K562 (cell line): ENCODE results near the gene DBF4B. TPM values are rescaled to one million over a fixed set of nuclear protein-coding genes. Genes with fewer than 3 reads are reported as not detected.

Experiments used
- BCOR ChIP-seq: fragments of 450-650 bp; IDR thresholded peaks from 2 replicates; pipeline ENCODE4 v1.6.1; 2016
- CC2D1A ChIP-seq: fragments of 450-650 bp; IDR thresholded peaks from 2 replicates; pipeline ENCODE4 v1.6.1; 2017; ENCODE audit warnings: mild to moderate bottlenecking
- CTCFL ChIP-seq: IDR thresholded peaks from 2 replicates; pipeline ENCODE4 v1.6.1; 2011; ENCODE audit warnings: borderline replicate concordance, low read depth, mild to moderate bottlenecking, moderate library complexity, low read length; ENCODE audit not compliant: insufficient read depth, poor library complexity, severe bottlenecking
- DIDO1 ChIP-seq: fragments of 450-650 bp; IDR thresholded peaks from 2 replicates; pipeline ENCODE4 v1.6.1; 2016; ENCODE audit warnings: low read depth, missing biosample characterization, missing genetic modification characterization
- ELF4 ChIP-seq: fragments of 450-650 bp; formaldehyde crosslinking; IDR thresholded peaks from 2 replicates; pipeline ENCODE4 v1.4.0; 2022; ENCODE audit warnings: missing genetic modification characterization
- HDAC1 ChIP-seq, 2 experiments: fragments of 450-650 bp; IDR thresholded peaks; 2 replicates each; pipeline ENCODE4 v1.6.1; 2016 to 2017; ENCODE audit warnings: inconsistent platforms in 1 of 2, mild to moderate bottlenecking in 1 of 2, moderate library complexity in 1 of 2
- JUN ChIP-seq, 2 experiments: sonication (generic) in 1 of 2; formaldehyde crosslinking in 1 of 2; IDR thresholded peaks; 2 replicates each; pipeline versions ENCODE4 v1.6.1 to v1.8.0; 2012 to 2022; ENCODE audit warnings: borderline replicate concordance in 2 of 2, mild to moderate bottlenecking in 2 of 2, improper control_type of control experiment in 1 of 2, low read depth in 1 of 2, low read length in 1 of 2, missing genetic modification reagents in 1 of 2
- MEIS2 ChIP-seq: fragments of 450-650 bp; IDR thresholded peaks from 2 replicates; pipeline ENCODE4 v1.6.1; 2014; ENCODE audit warnings: mild to moderate bottlenecking; ENCODE audit not compliant: partially characterized antibody
- NFYB ChIP-seq: IDR thresholded peaks from 2 replicates; pipeline ENCODE4 v1.6.1; 2011; ENCODE audit warnings: mild to moderate bottlenecking, moderate library complexity; ENCODE audit not compliant: insufficient read length; ENCODE audit errors: extremely low read depth
- PHF20 ChIP-seq: fragments of 450-650 bp; IDR thresholded peaks from 2 replicates; pipeline ENCODE4 v1.6.1; 2018; ENCODE audit not compliant: partially characterized antibody
- SIN3B ChIP-seq: fragments of 450-650 bp; IDR thresholded peaks from 2 replicates; pipeline ENCODE4 v1.6.1; 2017; ENCODE audit warnings: low read depth, mild to moderate bottlenecking, moderate library complexity
- STAG1 ChIP-seq: sonication (generic); formaldehyde crosslinking; IDR thresholded peaks from 2 replicates; pipeline ENCODE4 v1.5.0; 2020; ENCODE audit warnings: missing genetic modification reagents, borderline replicate concordance
- TOE1 ChIP-seq, 2 experiments: fragments of 450-650 bp in 1 of 2; sonication (generic) in 1 of 2; formaldehyde crosslinking in 1 of 2; IDR thresholded peaks; 2 replicates each; pipeline versions ENCODE4 v1.7.1 to v1.8.0; 2016 to 2022; ENCODE audit warnings: borderline replicate concordance in 2 of 2, mild to moderate bottlenecking in 2 of 2, antibody characterized with exemption in 1 of 2, inconsistent platforms in 1 of 2, low read depth in 1 of 2, missing genetic modification reagents in 1 of 2, moderate library complexity in 1 of 2
- ZBTB2 ChIP-seq: fragments of 450-650 bp; IDR thresholded peaks from 2 replicates; pipeline ENCODE4 v1.6.1; 2016; ENCODE audit warnings: antibody characterized with exemption
- ZFX ChIP-seq: sonication (generic); formaldehyde crosslinking; IDR thresholded peaks from 2 replicates; pipeline ENCODE4 v1.8.0; 2022; ENCODE audit warnings: mild to moderate bottlenecking, missing genetic modification reagents, moderate library complexity
- polyA plus RNA-seq, 8 experiments: library from polyadenylated mRNA; depleted of rRNA in 4 of 8; stranded (reverse) in 5 of 8; unstranded in 3 of 8; fragments of >200 nt; fragmentation: Nextera tagmentation in 2 of 8; fragmentation: Illumina TruSeq in 1 of 8; extraction: Ambion mirVana in 2 of 8; extraction: Trizol in 1 of 8; gene quantifications; 2 replicates each; pipeline versions ENCODE4 v1.2.1 to v1.2.3, GENCODE V29; 2011 to 2014; ENCODE audit warnings: inconsistent platforms in 1 of 8, missing spikeins in 1 of 8
- total RNA-seq, 7 experiments: library from RNA; depleted of rRNA in 6 of 7; stranded (reverse); fragments of >200 nt in 6 of 7; fragmentation: Illumina TruSeq in 2 of 7; extraction: Trizol in 2 of 7; gene quantifications; 2 replicates each; pipeline versions ENCODE4 v1.2.1 to v1.2.3, GENCODE V29; 2011 to 2021; ENCODE audit warnings: low replicate concordance in 1 of 7
- TF ChIP-seq, protein P1 (sequence below): fragments of 450-650 bp; IDR thresholded peaks from 2 replicates; pipeline ENCODE4 v1.6.1; 2016; ENCODE audit warnings: borderline replicate concordance
- TF ChIP-seq, protein P2 (sequence below), 2 experiments: fragments of 250-450 bp in 1 of 2; fragments of 450-650 bp in 1 of 2; sonication (Bioruptor Pico) in 1 of 2; IDR thresholded peaks; 2 replicates each; pipeline versions ENCODE4 v1.6.1 to v1.8.0; 2016 to 2021; ENCODE audit warnings: mild to moderate bottlenecking in 2 of 2, moderate library complexity in 2 of 2, missing compliant biosample characterization in 1 of 2, missing genetic modification characterization in 1 of 2

DBF4B gene
- total and polyA plus RNA-seq, 9 of the 15 experiments (the other 6 are each of a cell fraction or from before 2014, with no cell fraction given): 2.5 to 26.9 (median 14.6) TPM

GRCh38 chr17:44779211-44780025 lies 71.0 kb downstream of the DBF4B start (continued):
- TF ChIP-seq, protein P1, sequence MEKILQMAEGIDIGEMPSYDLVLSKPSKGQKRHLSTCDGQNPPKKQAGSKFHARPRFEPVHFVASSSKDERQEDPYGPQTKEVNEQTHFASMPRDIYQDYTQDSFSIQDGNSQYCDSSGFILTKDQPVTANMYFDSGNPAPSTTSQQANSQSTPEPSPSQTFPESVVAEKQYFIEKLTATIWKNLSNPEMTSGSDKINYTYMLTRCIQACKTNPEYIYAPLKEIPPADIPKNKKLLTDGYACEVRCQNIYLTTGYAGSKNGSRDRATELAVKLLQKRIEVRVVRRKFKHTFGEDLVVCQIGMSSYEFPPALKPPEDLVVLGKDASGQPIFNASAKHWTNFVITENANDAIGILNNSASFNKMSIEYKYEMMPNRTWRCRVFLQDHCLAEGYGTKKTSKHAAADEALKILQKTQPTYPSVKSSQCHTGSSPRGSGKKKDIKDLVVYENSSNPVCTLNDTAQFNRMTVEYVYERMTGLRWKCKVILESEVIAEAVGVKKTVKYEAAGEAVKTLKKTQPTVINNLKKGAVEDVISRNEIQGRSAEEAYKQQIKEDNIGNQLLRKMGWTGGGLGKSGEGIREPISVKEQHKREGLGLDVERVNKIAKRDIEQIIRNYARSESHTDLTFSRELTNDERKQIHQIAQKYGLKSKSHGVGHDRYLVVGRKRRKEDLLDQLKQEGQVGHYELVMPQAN: no peak
- TF ChIP-seq CC2D1A (peak; percentile 62), ELF4 (CRISPR knock-in tag) (no peak), DIDO1 (tag) (0 out of 2 replicates have a peak, but pooled peaks have one; percentile 14), ZFX (CRISPR knock-in tag) (peak; percentile 60), ZBTB2 (peak; percentile 45; the same call in 1 of the 2 replicates), BCOR (peak; percentile 75), PHF20 (peak; percentile 22), SIN3B (peak; percentile 65; the same call in 1 of the 2 replicates), NFYB (no peak), CTCFL (peak; percentile 96), STAG1 (CRISPR knock-in tag) (peak; percentile 61; the same call in 1 of the 2 replicates), JUN (IDR thresholded peaks at IDR 0.05; ENCODE audit: borderline replicate concordance, low read depth, low read length) (peak; percentile 72; the same call in 1 of the 2 replicates), JUN (CRISPR knock-in tag; IDR thresholded peaks at IDR 0.05; ENCODE audit: borderline replicate concordance) (peak; percentile 28), TOE1 (IDR thresholded peaks at IDR 0.05; ENCODE audit: borderline replicate concordance) (peak; percentile 56; the same call in 1 of the 2 replicates), TOE1 (CRISPR knock-in tag; IDR thresholded peaks at IDR 0.05; ENCODE audit: borderline replicate concordance, low read depth) (no peak), MEIS2 (peak; percentile 66), HDAC1 (IDR thresholded peaks at IDR 0.05) (peak in 1 of 2 experiments; percentile 38; a peak in 1 of 4 replicates)
- TF ChIP-seq, protein P2, sequence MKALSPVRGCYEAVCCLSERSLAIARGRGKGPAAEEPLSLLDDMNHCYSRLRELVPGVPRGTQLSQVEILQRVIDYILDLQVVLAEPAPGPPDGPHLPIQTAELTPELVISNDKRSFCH (CRISPR knock-in tag; IDR thresholded peaks at IDR 0.05): no peak
- TF ChIP-seq, protein P2 (tag; IDR thresholded peaks at IDR 0.05): peak; percentile 90; the same call in 1 of the 2 replicates
